Purkinje cell (primary cell): ENCODE measurements around the gene TAS2R5. TPM values are rescaled to one million over a fixed set of nuclear protein-coding genes. Genes with fewer than 3 reads are reported as not detected.

ENCODE experiments used
- polyA plus RNA-seq: library from polyadenylated mRNA; unstranded; fragments of >200 nt; fragmentation: Nextera tagmentation; gene quantifications from 2 replicates; pipeline ENCODE4 v1.2.1, GENCODE V29; 2014

TAS2R5 gene
- polyA plus RNA-seq: not detected in 2 replicates

GRCh38 chr7:141789917-141790316, at the start of gene TAS2R5:
Gene TAS2R5, plus strand, starts transcription at chr7:141790217. Its CDS starts 145 bp downstream, at chr7:141790362.

DNA sequence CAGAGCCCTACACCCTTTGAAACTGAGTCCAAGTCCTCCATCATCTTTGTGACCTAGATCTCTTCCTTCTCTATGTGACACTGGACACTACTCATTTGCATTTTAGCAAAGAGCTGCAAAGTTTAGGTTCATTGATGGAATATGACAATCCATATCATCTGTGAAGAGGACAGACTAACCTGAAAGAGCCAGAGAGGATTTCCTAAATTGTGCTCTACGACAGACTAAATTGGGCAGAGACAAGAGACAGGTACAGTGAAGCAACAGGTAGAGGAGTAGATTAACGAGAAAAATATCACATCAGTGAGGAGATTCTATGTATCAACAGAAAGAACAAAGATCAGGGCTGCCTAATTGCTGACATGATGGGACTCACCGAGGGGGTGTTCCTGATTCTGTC, 26.2 kb upstream of the TAS2R5 start, which contains the start of gene TAS2R3:
Gene TAS2R3, plus strand, starts transcription at position 301 of the 400 bp plus-strand sequence. Its CDS starts 62 bp downstream, at position 363.

GRCh38 chr7:141776374-141776773, 13.6 kb upstream of the TAS2R5 start, which contains the start of gene TAS2R4:
Gene TAS2R4, plus strand, starts transcription at chr7:141776674. Its CDS starts 1,815 bp downstream, at chr7:141778489.

Other genes with a start within 250 kb of the TAS2R5 start
- 28.5 and 38.8 TPM in 2 replicates for gene AGK, start 238.8 kb upstream of the TAS2R5 start, polyA plus RNA-seq
- gene DENND11, start 88.1 kb upstream of the TAS2R5 start, polyA plus RNA-seq: 4.3 and 6.8 TPM in 2 replicates
- not detected in 2 replicates for gene WEE2, start 81.9 kb upstream of the TAS2R5 start, polyA plus RNA-seq
- 408 and 438 TPM in 2 replicates for gene SSBP1, start 51.9 kb upstream of the TAS2R5 start, polyA plus RNA-seq
- not detected in 2 replicates for gene TAS2R3, start 26.1 kb upstream of the TAS2R5 start, polyA plus RNA-seq
- gene TAS2R4, start 13.5 kb upstream of the TAS2R5 start, polyA plus RNA-seq: 1.1 TPM in 1 of 2 replicates, not detected in the other
- 0.39 and 1.6 TPM in 2 replicates for gene PRSS37, start 51.3 kb downstream of the TAS2R5 start, polyA plus RNA-seq
- not detected in 2 replicates for gene OR9A4, start 126.2 kb downstream of the TAS2R5 start, polyA plus RNA-seq
- gene CLEC5A, start 156.8 kb downstream of the TAS2R5 start, polyA plus RNA-seq: not detected in 2 replicates
- not detected in 2 replicates for gene TAS2R38, start 183.6 kb downstream of the TAS2R5 start, polyA plus RNA-seq
- 0.04 TPM in 1 of 2 replicates, not detected in the other for gene MGAM, start 205.7 kb downstream of the TAS2R5 start, polyA plus RNA-seq